Measurements from ENCODE around the gene ADAMTS12. TPM values are rescaled to one million over a fixed set of nuclear protein-coding genes. Genes with fewer than 3 reads are reported as not detected.

The ADAMTS12 gene
- total and polyA plus RNA-seq, 2 of the 8 experiments (the other 6 are each of a cell fraction or from before 2014, with no cell fraction given), result 6.4 to 12.8 TPM

- 92% methylated on average over 2 of the region's 2 CpGs; no CpG with 5 or more reads in 1 of the 2 experiments for WGBS, 2 experiments (ENCODE audit: extremely low coverage in 1 of 2, insufficient coverage in 1 of 2, insufficient read length in 1 of 2, insufficient replicate concordance in 2 of 2, low coverage in 1 of 2, low lambda C conversion rate in 2 of 2, missing lambda C conversion rate in 1 of 2)
- TF ChIP-seq CEBPB (IDR thresholded peaks at IDR 0.05; ENCODE audit: low read depth, low read length) (no peak), TAF1 (IDR thresholded peaks at IDR 0.05; ENCODE audit: low read depth, low read length) (no peak), RBBP5 (IDR thresholded peaks at IDR 0.05; ENCODE audit: borderline replicate concordance, low read depth, low read length) (no peak), GTF2F1 (IDR thresholded peaks at IDR 0.05; ENCODE audit: borderline replicate concordance, low read depth, low read length) (no peak), CBX8 (IDR thresholded peaks at IDR 0.05; ENCODE audit: borderline replicate concordance, low read depth, low read length) (no peak)
These were observed 57.5 kb downstream of the ADAMTS12 start for GRCh38 chr5:33834334-33834733.

More at GRCh38 chr5:33834334-33834733, 57.5 kb downstream of the ADAMTS12 start:
- H3K4ac ChIP-seq (replicated peaks; ENCODE audit: insufficient read length, low read depth, low read length), result no peak overlapping the region
- no peak overlapping the region for H3K27ac ChIP-seq (ENCODE audit: low read depth, low read length)
- H4K5ac ChIP-seq (ENCODE audit: insufficient read length, low read depth, low read length), result no peak overlapping the region
- peaks cover 0 to 8% (median 4%) of the 10 kb centered on the region in 4 experiments; a peak in 4 of 7 replicates for H3K4me1 ChIP-seq (replicated peaks in 1 of 4; ENCODE audit: control insufficient read depth in 3 of 4, insufficient read depth in 4 of 4, low read length in 3 of 4)
- no peak overlapping the region for H2BK15ac ChIP-seq (ENCODE audit: low read length)
- H2BK120ac ChIP-seq (replicated peaks; ENCODE audit: low read depth, low read length), result no peak overlapping the region
- H2BK5ac ChIP-seq (ENCODE audit: low read depth, low read length), result no peak overlapping the region
- 0 out of 2 replicates have a peak overlapping the region, but pooled peaks have one; percentile 3 for H2AK5ac ChIP-seq (ENCODE audit: low read depth, low read length)
- no peaks in the 10 kb centered on the region for H3K9me3 ChIP-seq (ENCODE audit: insufficient read depth in 2 of 2, low read depth in 1 of 2, low read length in 1 of 2)
- H3K14ac ChIP-seq (ENCODE audit: insufficient read length), result no peak overlapping the region
- no peak overlapping the region for H4K91ac ChIP-seq (replicated peaks; ENCODE audit: insufficient read length, low read length)
- H3K79me2 ChIP-seq (ENCODE audit: control insufficient read depth in 1 of 2, insufficient read depth in 2 of 2, low read length in 2 of 2), result no peaks in the 10 kb centered on the region
- no peak overlapping the region for H3K23ac ChIP-seq (ENCODE audit: insufficient read length)
- no peak overlapping the region for H3K56ac ChIP-seq (replicated peaks; ENCODE audit: insufficient read length, low read depth, low read length)
- no peak overlapping the region for H3K9ac ChIP-seq (replicated peaks in 1 of 4; ENCODE audit: extremely low read depth in 1 of 4, low read depth in 3 of 4, low read length in 3 of 4)
- FAIRE-seq, result no peak
- H3K36me3 ChIP-seq (ENCODE audit: control insufficient read depth in 2 of 4, insufficient read depth in 4 of 4, low read length in 3 of 4), result no peaks in the 10 kb centered on the region
- H3K4me3 ChIP-seq (ENCODE audit: extremely low read depth in 1 of 4, insufficient read depth in 2 of 4, low read depth in 3 of 4, low read length in 4 of 4), result no peak overlapping the region
- DNase-seq (ENCODE audit: low read depth in 1 of 2, low spot score in 2 of 2), result no peak
- no peak overlapping the region for H2BK12ac ChIP-seq (ENCODE audit: low read depth, low read length)
- H3K27me3 ChIP-seq (replicated peaks in 1 of 4; ENCODE audit: control insufficient read depth in 3 of 4, extremely low read depth in 1 of 4, insufficient read depth in 3 of 4, low read length in 3 of 4), result no peaks in the 10 kb centered on the region
- no peaks in the 10 kb centered on the region; the same call in 1 of the 2 replicates for H3K79me1 ChIP-seq (ENCODE audit: low read depth, low read length)
- H4K8ac ChIP-seq (ENCODE audit: extremely low read depth, insufficient read depth, low read length), result no peak overlapping the region
- ChIA-PET CTCF (ENCODE audit: partially characterized antibody) (interaction anchor here (1.3 kb wide), 1 partner anchor 135 kb away, joined by 4 read pairs; no protein-coding TSS in a partner anchor), POLR2A (ENCODE audit: partially characterized antibody) (no interaction called here)
- no peak overlapping the region for H2BK20ac ChIP-seq (ENCODE audit: low read length)
- H4K20me1 ChIP-seq (replicated peaks in 1 of 2; ENCODE audit: control insufficient read depth in 1 of 2, insufficient read depth in 2 of 2, low read length in 2 of 2), result no peaks in the 10 kb centered on the region
- no peak overlapping the region for H3K4me2 ChIP-seq (ENCODE audit: insufficient read depth in 1 of 2, low read depth in 2 of 2, low read length in 2 of 2)
- no peaks in the 10 kb centered on the region for H3K23me2 ChIP-seq (ENCODE audit: low read depth, low read length)
- no peak overlapping the region for H2AFZ ChIP-seq (ENCODE audit: low read length)
- no peak overlapping the region for H3K18ac ChIP-seq (ENCODE audit: extremely low read depth, low read length)

Measured in H1 (cell line).